Medulla oblongata (tissue), 1 donor: ENCODE data around the gene CEMIP.

Experiments used
- DNase-seq: peaks from one replicate; pipeline ENCODE4 v3.0.0-alpha.2; 2015; ENCODE audit errors: extremely low spot score

CEMIP gene

DNA sequence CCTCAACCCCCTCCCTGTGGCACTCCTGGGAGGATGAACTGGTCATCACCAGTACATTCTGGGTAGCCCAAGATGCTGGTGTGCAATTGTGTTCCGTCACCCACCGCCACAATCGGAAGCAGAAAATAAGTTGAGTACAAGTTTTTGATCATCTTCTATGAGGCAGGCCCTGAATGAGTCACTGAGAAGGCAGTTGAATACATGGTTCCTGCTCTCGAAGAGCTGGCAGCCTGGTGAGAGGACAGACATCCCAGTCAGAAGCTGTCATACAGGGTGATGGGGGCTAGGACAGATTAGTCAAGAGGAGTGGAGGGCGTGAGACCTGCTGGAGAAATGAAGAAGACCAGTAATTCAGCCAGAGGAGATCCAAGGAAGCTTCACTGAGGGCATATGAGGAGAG, 6.2 kb downstream of the CEMIP start:
- no peak for DNase-seq

DNA sequence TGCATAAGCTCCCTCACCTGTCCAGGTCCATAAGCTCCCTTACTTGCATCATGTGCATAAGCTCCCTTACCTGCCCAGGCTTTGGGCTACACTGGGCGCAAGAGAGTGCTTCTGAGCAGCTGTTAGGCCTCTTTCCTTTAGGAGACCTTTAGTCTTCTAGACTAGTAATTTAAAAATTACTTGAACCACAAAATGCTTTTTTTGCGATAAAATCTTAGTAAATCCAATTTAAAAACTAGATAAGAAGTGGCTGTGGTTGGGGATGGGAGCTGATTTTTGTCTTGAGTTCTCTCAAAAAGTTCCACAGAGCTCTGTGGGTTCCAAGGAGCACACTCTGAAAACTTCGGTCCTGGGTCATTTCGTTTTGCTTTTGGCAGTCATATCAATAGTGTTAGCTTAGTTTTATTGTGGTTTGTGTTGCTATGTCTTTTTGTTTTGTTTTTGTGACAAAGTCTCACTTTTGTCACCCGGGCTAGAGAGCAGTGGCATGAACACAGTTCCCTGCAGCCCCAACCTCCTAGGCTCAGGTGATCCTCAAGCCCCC, 6.7 kb downstream of the CEMIP start:
- no peak for DNase-seq

DNA sequence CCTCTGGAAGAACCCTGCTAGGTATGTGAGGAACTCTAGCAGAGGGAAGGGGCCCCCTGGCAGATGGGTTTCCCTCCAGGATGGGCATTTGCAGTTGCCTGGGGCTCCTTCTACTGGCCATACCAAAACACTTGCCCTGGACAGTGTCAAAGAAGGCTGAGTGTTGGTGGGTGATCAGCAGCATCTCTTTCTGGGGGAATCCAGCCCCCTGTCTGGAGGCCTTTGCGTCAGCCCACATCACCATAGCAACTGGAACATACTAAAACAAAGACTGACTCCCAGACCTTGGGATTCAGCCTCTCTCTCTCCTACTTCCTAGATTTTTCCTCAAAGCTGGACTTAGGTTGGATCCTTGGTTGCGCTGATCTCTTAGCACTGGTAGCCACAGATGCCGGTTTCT, 8.1 kb downstream of the CEMIP start:
- DNase-seq = no peak

DNA sequence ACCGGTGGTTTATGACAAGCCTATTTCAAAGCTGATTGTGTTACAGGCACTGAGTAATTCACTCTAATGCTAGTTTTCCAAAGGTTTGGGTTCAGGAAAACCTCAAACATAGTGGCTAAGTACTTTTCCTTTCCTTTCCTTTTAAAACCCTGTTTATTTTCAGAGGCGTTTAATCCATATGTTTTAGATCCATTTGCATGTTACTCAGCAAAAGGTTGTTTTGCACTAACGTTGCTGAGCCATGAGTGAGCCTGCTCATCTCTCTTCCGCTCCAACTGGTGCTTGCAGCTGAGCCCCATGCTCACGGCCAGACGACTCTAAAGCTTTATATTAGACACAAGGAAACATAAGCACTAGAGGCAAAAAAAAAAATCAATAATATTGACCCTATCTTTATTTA, 9.4 kb downstream of the CEMIP start:
- no peak for DNase-seq

DNA sequence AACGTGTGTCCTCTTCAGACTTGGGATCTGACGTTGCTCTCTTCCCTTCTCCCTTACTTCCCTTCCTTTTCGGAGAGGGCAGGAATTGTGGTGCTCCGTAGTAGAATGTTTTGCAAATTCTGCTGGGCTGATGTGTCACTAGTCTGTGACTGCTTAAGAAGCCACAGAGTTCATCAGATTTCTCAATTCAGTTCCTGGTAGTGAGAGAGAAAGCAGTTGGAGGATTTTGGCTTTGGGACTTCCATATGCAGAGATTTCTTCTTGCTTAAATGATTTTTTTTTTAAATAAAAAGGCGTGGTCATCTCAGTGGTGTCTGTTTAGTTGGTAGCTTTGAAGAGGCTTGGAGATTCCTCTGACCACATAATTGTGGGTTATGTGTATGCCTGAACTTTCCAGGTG, 10.1 kb downstream of the CEMIP start:
- no peak for DNase-seq

DNA sequence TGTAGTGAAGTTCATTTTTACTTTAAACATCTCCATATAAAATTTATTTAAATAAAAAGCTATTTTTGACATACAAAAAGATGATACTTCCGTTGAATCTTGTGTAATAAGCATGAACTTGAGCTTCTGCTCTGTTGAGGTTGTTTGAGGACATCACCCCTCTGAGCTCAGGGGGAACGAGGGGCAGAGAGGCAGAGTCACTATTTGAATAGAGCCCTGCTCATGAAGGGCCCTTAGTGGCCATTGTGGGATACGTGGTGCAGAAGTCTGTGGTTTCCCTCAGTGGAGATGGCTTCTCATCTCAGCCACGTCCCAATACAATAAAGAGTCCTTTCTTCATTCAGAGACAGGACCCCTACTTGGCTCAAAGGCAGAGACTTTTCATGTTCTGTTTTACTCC, 10.6 kb downstream of the CEMIP start:
- DNase-seq = no peak

DNA sequence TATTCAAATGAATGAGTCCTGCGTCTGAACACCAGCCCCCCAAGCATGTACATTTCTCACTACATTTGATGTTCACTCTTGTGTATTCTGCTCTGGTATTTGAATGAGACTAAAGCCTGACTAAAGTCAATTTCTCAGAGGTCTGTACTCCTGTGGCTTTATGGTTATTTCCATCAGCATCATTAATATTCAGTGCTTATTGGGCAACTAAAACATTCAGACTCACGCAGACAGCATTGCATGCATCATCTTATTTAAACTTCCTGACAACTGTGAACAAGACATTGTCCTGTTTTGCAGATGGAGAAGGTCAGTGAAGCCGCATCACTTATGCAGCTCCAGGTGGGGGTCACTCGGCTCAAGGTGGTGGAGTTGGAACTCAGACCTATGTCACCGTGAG, 11.1 kb downstream of the CEMIP start:
- DNase-seq = no peak

DNA sequence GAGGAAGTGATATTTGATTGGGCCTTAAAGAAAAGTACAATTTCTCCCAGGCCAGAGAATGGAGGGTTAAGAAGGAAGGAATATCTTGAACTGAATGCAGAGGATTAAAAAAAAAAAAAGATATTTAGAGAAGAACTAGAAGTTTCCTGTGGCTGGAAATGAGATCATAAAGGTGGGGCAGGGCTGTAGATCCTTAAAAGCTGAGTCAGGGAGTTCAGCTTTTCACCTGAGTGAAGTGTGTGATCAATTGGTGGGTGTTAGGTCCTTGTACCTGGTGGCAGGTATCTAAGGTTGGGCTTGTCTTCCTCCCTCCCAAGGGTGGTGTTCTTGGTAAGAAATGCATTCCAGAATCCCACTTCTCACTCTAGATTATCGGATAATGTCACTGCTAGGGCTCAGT, 11.8 kb downstream of the CEMIP start:
- no peak for DNase-seq

DNA sequence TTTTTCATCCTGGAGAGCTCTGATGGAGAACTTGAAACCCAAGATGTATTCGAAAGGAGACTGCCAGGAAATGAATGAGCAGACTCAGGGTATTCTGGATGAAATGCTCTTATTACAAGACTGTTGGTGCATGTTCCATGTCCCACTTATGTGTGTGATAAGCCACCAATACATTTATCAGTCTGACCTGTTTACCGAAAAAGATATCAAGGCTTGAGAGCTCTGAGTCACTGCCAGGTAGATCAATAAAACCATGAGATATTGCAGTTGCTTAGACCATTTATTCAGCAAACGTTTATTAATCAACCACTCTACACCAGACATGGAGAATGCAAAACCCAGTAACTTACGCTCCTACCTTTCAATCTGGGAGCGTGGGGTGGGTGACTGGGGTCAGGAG, 17.2 kb downstream of the CEMIP start:
- no peak for DNase-seq

DNA sequence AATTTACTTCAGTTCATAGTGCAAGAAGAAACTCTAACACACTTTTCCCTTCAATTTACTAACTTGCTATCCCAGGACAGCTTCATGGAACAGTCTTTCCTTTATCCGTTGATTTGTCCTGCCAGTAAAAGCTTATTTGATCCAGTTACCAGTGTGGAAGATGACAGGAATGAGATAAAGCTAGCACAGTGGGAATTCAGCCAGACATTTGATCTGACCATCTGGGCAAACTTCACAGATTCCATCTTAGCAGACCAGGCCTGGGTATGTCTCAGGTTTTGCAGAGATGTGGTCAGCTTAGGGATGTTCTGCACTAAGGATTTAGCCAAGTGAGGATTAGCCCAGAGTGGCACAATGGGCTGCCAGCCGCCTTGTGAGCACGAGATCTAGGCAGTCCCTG, 19.7 kb downstream of the CEMIP start:
- no peak for DNase-seq

DNA sequence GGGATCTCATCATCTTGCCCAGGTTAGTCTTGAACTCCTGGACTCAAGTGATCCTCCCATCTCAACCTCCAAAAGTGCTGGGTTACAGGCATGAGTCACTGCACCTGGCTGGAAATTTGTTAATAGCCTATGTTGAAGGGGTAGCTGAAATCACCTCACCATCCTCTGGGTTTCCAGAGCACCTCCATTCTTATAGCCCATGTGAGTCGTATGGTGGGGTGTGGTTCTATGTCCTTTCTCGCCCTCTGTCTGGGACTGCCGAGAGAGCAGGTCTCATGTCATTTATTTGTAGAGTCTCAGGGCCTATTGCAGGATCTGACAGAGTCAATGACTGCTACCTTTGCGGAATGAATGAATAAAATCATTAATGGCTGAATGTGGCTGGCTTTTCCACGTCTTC, 20.9 kb downstream of the CEMIP start:
- DNase-seq = no peak

DNA sequence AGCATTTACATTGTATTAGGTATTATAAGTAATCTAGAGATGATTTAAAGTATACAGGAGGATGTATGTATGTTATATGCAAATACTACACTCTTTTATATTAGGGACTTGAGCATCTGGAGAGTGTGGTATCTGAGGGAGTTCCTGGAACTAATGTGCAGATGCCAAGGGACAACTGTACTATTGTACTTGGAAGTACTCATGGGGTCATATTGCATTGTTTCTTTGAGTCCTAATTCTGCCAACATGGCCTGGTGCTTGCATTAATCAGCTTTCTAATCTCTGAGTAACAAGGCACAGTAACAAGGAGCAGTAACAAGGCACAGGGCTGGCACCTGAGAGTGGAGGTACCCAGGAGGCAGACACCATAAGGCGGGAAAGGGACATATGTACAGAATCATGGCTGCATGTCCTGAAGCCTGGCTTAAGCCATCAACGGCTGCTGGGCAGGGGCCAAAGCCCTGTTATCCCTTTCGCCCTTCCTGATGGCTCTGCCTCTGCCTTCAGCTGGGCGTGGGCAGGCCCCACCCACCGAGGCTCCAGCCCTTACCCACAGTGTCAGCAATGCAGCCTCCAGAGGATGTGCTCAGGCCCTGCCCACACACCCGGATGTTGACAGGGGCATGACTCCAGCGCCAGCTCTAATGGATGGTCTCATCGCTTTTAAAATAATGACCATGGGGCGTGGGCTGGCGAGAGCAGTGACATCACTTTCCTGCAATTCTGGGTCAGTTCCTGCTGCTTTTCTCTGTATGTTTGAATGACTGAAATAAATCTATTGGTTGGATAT, 22.9 kb downstream of the CEMIP start:
- no peak for DNase-seq

DNA sequence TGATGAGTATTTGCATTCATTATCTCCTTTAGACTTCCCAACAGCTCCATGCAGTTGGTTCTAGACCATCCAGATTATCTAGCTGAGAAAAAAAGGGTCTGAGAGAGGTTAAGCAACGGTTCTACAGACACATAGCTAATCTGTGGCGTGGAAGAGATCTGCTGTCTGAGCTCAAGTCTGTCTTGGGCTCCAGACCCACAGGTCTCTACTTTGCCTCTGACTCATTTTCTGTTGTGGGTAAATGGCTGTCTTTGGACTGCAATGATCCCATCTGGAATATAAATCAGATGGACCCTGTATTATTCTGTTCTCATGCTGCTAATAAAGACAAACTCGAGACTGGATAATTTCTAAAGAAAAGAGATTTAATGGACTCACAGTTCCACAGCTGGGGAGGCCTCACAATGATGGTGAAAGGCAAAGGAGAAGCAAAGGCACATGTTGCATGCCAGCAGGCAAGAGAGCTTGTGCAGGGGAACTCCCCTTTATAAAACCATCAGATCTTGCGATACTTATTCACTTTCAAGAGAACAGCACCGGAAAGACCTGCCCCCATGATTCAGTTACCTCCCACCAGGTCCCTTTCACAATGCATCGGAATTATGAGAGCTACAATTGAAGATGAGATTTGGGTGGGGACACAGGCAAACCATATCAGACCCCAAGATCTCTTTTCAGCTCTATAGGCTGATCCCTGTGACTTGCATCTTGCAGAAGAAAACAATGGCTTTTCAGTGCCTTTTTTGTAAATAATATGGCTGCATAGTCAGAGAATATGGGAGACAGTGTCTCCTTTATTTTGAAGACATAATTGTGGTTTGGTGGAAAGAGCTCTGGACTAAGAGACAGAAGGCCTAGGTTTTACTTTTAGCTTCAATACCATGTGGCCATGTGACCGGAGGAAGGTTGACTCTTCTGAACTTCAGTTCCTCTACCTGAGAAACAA, 24.7 kb downstream of the CEMIP start:
- no peak for DNase-seq

DNA sequence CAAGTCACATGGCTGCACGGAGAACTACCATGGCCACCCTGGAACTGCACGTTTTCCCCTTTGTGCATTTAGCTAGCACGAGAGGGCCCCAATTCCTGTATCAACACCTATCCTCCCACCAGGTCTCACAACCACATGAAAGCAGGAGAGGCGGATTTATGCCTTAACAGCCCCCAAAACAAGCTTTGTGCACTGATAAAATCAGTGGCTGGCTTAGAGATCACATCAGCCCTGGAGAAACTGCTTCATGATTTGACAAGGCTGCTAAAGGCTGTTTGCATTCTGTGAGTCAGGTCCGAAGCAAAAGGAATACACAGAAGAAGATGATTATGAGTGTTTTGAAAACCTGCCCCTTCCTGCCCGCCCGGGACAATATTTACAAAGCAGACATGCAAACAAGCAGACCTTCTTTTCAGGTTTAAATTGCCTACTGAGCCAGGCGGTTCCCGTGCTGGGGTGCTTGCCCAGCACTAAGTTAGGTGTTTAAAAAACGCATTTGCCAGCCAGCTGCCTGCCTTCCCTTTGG, 25.9 kb downstream of the CEMIP start:
- DNase-seq = no peak

DNA sequence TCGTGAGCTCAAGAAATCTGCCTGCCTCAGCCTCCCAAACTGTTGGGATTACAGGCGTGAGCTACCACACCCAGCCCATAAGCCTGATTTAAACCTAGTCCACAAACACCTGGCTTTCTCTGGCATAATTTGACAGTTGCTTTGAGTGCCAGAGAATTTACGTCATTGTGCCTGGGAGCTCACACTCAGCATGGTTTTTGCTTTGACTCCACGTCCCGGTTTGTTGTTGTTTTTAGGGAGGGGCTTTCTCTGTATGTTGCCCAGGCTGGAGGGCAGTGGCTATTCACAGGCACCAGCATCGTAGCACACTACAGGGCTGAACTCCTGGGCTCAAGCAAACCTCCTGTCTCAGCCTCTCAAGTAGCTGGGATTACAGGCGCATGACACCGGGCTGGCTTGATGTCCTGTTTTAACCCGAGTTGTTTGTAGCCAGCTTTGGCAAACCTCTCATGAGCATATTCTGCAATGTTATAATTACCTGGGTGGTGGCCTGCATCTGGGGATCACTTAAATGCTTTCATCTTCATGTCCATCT, 32.7 kb downstream of the CEMIP start:
- DNase-seq = no peak

DNA sequence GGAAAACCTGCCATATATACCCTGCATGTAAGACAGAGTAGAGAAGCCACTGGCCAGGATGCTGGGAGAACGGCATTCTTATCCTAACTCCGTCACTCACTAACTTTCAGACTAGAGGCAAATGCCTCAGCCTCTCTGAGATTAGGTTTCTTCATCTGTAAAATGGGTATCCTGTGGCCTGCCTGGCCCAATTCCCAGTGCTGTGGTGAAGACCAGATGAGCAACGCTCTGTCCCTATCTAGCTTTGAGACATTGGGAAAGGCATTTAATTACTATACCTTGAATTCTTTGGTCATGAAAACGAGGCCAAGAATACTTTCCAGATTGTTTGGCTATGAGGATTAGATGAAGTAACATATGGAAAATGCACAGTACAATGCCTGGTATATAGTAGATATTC, 35.9 kb downstream of the CEMIP start:
- DNase-seq = no peak

DNA sequence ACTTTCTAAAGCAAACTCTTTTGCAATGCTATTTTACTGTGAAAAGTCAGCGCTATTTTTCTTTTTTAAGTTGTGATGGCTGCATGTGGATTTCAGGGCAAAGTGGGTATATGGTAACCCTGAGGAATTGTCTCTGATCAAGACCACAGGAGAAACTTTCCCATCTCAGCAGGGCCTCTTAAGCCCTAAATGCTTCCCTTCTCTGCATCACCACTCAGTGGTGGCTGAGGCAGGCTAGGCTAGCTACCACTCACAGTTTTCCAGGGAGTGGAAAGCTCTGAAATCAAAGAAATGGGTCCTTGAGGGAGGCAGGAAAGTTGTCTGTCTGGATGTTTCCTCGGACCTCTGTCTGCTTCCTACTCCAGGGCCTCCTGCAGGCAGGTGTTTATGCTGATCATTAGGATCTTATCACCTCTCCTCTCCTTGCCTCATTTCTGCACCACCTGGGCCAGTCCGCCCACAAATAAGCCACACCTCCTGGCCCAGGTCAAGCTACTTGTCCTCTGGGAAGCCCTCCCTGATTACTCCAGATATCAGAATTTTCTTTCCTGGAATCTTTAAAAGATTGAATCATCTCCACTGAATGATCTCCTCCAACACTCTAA, 37.0 kb downstream of the CEMIP start:
- no peak for DNase-seq

DNA sequence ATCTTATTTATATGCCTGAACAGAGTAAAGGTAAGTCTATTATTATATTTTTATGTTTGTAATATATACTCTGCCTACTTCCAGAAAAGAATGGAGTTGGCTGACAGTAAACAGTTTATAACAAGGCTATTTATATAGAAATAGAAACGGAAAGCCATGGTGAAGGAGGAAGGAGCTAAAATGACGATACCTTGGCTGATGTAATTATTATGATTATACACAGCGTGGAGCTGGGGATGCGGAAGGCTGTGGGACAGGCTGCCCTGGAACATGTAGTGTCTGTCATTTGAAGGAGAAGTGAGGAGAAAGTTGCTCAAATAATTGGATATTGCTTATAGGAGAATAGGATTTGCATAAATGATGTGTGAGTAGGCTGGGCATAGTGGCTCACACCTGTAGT, 37.8 kb downstream of the CEMIP start:
- no peak for DNase-seq

DNA sequence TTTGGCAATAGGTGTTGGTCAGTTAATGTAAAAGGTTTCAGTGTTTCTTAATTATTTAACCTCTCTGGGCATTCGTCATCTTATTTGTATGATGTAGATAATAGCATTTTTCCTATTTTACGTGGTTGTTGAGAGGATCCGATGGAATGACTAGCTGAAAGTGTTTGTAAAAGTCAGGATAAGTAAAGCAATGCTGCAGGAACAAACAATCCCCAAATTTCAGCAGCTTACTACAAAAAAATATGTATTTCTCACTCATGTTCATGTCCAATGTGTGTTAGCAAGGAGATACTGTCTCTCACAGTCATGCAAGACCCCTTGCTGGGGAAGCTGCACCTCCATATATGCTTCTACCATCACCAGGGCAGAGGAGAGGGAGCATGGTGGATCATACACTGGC, 38.7 kb downstream of the CEMIP start:
- no peak for DNase-seq

DNA sequence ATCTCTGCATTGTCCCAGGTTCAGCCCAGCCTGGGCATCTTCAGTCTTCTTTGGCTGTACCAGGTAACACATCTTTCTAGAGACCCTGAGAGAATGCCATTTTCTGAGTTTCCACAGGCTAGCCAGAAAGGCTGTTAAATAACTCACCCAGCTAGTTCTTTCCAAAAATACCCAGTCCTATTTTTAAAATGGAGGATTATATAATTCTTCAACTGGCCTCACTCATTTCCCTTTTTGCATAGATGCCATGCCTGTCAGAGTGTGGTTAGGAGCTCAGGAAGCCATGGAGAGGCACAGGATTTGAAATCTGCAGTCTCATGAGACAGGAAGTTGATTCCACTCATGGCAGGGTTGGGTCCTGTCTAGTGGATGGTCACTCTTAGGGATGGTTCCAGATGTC, 39.8 kb downstream of the CEMIP start:
- DNase-seq = no peak

DNA sequence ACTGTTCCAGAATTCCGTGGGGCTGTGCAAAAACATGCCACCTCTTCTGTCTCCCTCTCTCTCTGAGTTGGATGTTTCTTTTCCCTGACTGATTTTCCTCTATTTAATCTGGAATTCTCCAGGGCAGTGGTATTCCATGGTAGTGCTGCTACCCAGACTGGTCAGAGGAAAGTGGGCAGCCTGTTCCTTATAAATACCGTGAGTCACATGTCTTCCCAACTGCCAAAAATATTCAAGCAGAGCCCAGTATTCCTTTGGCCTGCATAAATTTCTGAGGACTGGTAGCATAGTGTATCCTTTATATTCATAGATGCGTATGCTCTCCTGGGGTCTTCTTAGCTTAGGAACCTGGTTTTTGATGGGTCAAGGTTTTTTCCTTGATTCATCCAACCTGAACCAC, 40.9 kb downstream of the CEMIP start:
- no peak for DNase-seq

DNA sequence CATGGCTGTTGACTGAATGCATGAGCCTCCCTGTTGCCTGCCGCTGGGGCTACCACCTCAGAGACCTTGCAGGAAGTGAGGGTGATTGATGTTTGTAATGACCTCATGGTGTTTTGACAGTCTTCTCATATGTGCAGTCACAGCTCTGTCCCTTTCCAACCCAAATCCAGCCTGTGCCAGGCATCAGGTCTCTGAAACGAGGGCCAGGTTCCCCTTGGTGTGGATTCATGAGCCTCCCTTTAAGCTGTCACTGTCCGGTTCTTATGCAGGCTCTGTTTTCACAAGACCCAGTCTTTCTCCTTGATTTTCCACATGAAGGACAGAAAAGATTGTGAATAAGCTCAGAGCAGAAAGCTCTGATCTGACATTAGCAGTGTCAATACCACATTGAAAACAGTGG, 43.1 kb downstream of the CEMIP start:
- no peak for DNase-seq
